ENCODE results near the gene EEFSEC. TPM values are rescaled to one million over a fixed set of nuclear protein-coding genes. Genes with fewer than 3 reads are reported as not detected.

Gene EEFSEC
- total RNA-seq, 2 donors from 2014 or later, result 15.7 to 18.0 TPM

- TF ChIP-seq CTCF (IDR thresholded peaks at IDR 0.05), result no peak
- Histone ChIP-seq H3K36me3 (no peaks in the 10 kb centered on the region), H3K4me1 (peaks cover 0 to 9% of the 10 kb centered on the region in 2 donors), H3K4me3 (no peak overlapping the region), H3K27ac (no peak overlapping the region), H3K9me3 (no peaks in the 10 kb centered on the region), H3K27me3 (no peaks in the 10 kb centered on the region)
- no peak for DNase-seq (ENCODE audit: low spot score)
These were observed 260.3 kb downstream of the EEFSEC start for GRCh38 chr3:128413413-128414205.

GRCh38 chr3:128415200-128415772 lies 262.0 kb downstream of the EEFSEC start:
- no peaks in the 10 kb centered on the region for H3K9me3 ChIP-seq
- H3K4me1 ChIP-seq, result no peaks in the 10 kb centered on the region
- no peak for DNase-seq (ENCODE audit: low spot score)
- no peak overlapping the region for H3K4me3 ChIP-seq
- H3K27me3 ChIP-seq, result no peaks in the 10 kb centered on the region
- no peak overlapping the region for H3K27ac ChIP-seq
- no peak for TF ChIP-seq CTCF (IDR thresholded peaks at IDR 0.05)
- no peaks in the 10 kb centered on the region for H3K36me3 ChIP-seq

- H3K36me3 ChIP-seq, result no peaks in the 10 kb centered on the region
- no peak overlapping the region for H3K4me3 ChIP-seq
- no peaks in the 10 kb centered on the region for H3K27me3 ChIP-seq
- H3K27ac ChIP-seq, result no peak overlapping the region
- no peak for TF ChIP-seq CTCF (IDR thresholded peaks at IDR 0.05)
- H3K4me1 ChIP-seq, result no peaks in the 10 kb centered on the region
- no peaks in the 10 kb centered on the region for H3K9me3 ChIP-seq
- DNase-seq (ENCODE audit: low spot score), result no peak
These were observed 262.7 kb downstream of the EEFSEC start for GRCh38 chr3:128415773-128416577.

- no peaks in the 10 kb centered on the region for H3K9me3 ChIP-seq
- H3K36me3 ChIP-seq, result no peaks in the 10 kb centered on the region
- H3K4me1 ChIP-seq, result no peaks in the 10 kb centered on the region
- no peak overlapping the region for H3K4me3 ChIP-seq
- no peak for DNase-seq (ENCODE audit: low spot score)
- TF ChIP-seq CTCF (IDR thresholded peaks at IDR 0.05), result no peak
- H3K27me3 ChIP-seq, result no peaks in the 10 kb centered on the region
- no peak overlapping the region for H3K27ac ChIP-seq
These were observed 263.4 kb downstream of the EEFSEC start for GRCh38 chr3:128416578-128417211.

GRCh38 chr3:128418900-128419299 lies 265.6 kb downstream of the EEFSEC start:
- no peak for TF ChIP-seq CTCF (IDR thresholded peaks at IDR 0.05)
- H3K27me3 ChIP-seq, result no peaks in the 10 kb centered on the region
- H3K36me3 ChIP-seq, result no peaks in the 10 kb centered on the region
- no peaks in the 10 kb centered on the region for H3K4me1 ChIP-seq
- H3K9me3 ChIP-seq, result no peaks in the 10 kb centered on the region
- H3K27ac ChIP-seq, result no peak overlapping the region
- DNase-seq (ENCODE audit: low spot score), result no peak
- no peak overlapping the region for H3K4me3 ChIP-seq
